HCT116 (cell line): Measurements from ENCODE around the gene KCNK18. TPM values are rescaled to one million over a fixed set of nuclear protein-coding genes. Genes with fewer than 3 reads are reported as not detected.

Experiments used
- ATAC-seq: fragments of 200-7000 bp; cut with Tn5 transposase; 2 replicates; pipeline ENCODE4 v1.9.1; 2020; ENCODE audit warnings: mild to moderate bottlenecking, moderate library complexity
- BruUV-seq: library from RNA; stranded (reverse); fragments of 400-500 nt; replicated peaks from 2 replicates; lab custom pipeline; 2021; lab: Mats Ljungman, UMichigan
- CTCF ChIA-PET: fragments of 300-600 bp; sonication (Branson Sonifier 250); formaldehyde crosslinking; loops from one replicate; lab custom pipeline; 2021; ENCODE audit warnings: antibody characterized with exemption; lab: Charles Lee
- POLR2A ChIA-PET: fragments of 300-600, 350-600 bp; sonication (Branson Sonifier 250); formaldehyde crosslinking; loops from one replicate; lab custom pipeline; 2021; ENCODE audit warnings: antibody characterized with exemption; lab: Charles Lee
- RAD21 ChIA-PET, 2 experiments: fragments of 300-600 bp; sonication (Branson Sonifier 250); formaldehyde crosslinking; loops; one replicate each; lab custom pipeline; 2023; ENCODE audit warnings: low total read pairs in 2 of 2; ENCODE audit not compliant: uncharacterized antibody in 2 of 2, unreplicated experiment in 2 of 2, low non-redundant PET in 1 of 2; lab: Charles Lee
- DNase-seq: peaks from one replicate; pipeline ENCODE4 v3.0.0-alpha.2; 2010; ENCODE audit warnings: low read depth, low spot score
- H2AFZ ChIP-seq: fragments of 200-600 bp; shearing (Covaris generic), sonication (generic); 2 replicates; pipeline ENCODE4 v1.6.1; 2017; ENCODE audit warnings: low read depth, mixed run types, mixed read lengths, antibody characterized with exemption, low read length; ENCODE audit not compliant: poor library complexity, severe bottlenecking
- H3K27ac ChIP-seq: 2 replicates; pipeline ENCODE4 v1.5.1; 2012; ENCODE audit warnings: low read depth, low read length
- H3K27me3 ChIP-seq: fragments of 200-600 bp; sonication (generic); 2 replicates; pipeline ENCODE4 v1.6.1; 2016; ENCODE audit warnings: mixed run types, low read length, mixed read lengths; ENCODE audit not compliant: insufficient read depth
- H3K36me3 ChIP-seq, 2 experiments: fragments of 200-500 bp in 1 of 2; fragments of 200-600 bp in 1 of 2; sonication (Bioruptor generic) in 1 of 2; sonication (generic) in 1 of 2; 2 replicates each; pipeline versions ENCODE4 v1.5.1 to v1.6.1; 2014 to 2016; ENCODE audit warnings: low read length in 2 of 2, inconsistent platforms in 1 of 2, mixed read lengths in 1 of 2, mixed run types in 1 of 2; ENCODE audit not compliant: insufficient read depth in 2 of 2, control insufficient read depth in 1 of 2
- H3K4me1 ChIP-seq, 2 experiments: fragments of 200-600 bp in 1 of 2; sonication (generic) in 1 of 2; 2 replicates each; pipeline versions ENCODE4 v1.5.1 to v1.6.1; 2012 to 2017; ENCODE audit warnings: low read length in 2 of 2, inconsistent platforms in 1 of 2, mild to moderate bottlenecking in 1 of 2, mixed read lengths in 1 of 2, mixed run types in 1 of 2, moderate library complexity in 1 of 2; ENCODE audit not compliant: insufficient read depth in 2 of 2, control insufficient read depth in 1 of 2
- H3K4me2 ChIP-seq: fragments of 200-600 bp; sonication (generic); 2 replicates; pipeline ENCODE4 v1.6.1; 2017; ENCODE audit warnings: mixed run types, low read length, mixed read lengths
- H3K4me3 ChIP-seq, 2 experiments: fragments of 200-600 bp in 1 of 2; sonication (generic) in 1 of 2; replicated peaks in 1 of 2; 2 replicates each; pipeline ENCODE4 v1.5.1; 2011 to 2016; ENCODE audit warnings: low read length in 2 of 2, control low read depth in 1 of 2, low read depth in 1 of 2, mild to moderate bottlenecking in 1 of 2, mixed read lengths in 1 of 2, mixed run types in 1 of 2
- H3K79me2 ChIP-seq: fragments of 200-600 bp; sonication (generic); 2 replicates; pipeline ENCODE4 v1.6.1; 2017; ENCODE audit warnings: mild to moderate bottlenecking, mixed run types, low read length, moderate library complexity, mixed read lengths; ENCODE audit not compliant: insufficient read depth
- H3K9ac ChIP-seq: fragments of 200-600 bp; sonication (generic); 2 replicates; pipeline ENCODE4 v1.6.1; 2016; ENCODE audit warnings: low read length, mixed read lengths
- H3K9me2 ChIP-seq: fragments of 200-600 bp; sonication (generic), shearing (Covaris generic); 2 replicates; pipeline ENCODE4 v1.6.1; 2017; ENCODE audit warnings: mixed run types, mild to moderate bottlenecking, moderate library complexity; ENCODE audit not compliant: insufficient read depth
- H3K9me3 ChIP-seq, 2 experiments: fragments of 200-500 bp in 1 of 2; fragments of 200-600 bp in 1 of 2; sonication (Bioruptor generic) in 1 of 2; sonication (generic) in 1 of 2; 2 replicates each; pipeline ENCODE4 v1.6.1; 2014 to 2017; ENCODE audit warnings: low read length in 2 of 2, mixed read lengths in 2 of 2, inconsistent platforms in 1 of 2, low read depth in 1 of 2, mild to moderate bottlenecking in 1 of 2, mixed run types in 1 of 2, moderate library complexity in 1 of 2; ENCODE audit not compliant: control insufficient read depth in 1 of 2, insufficient read depth in 1 of 2
- H4K20me1 ChIP-seq: fragments of 200-600 bp; sonication (generic), shearing (Covaris generic); 2 replicates; pipeline ENCODE4 v1.6.1; 2017; ENCODE audit warnings: mixed run types, mild to moderate bottlenecking, moderate library complexity; ENCODE audit not compliant: insufficient read depth
- SIN3A ChIP-seq: IDR thresholded peaks from 2 replicates; pipeline ENCODE4 v1.6.1; 2012; ENCODE audit warnings: low read depth
- ZFX ChIP-seq: fragments of 450-650 bp; IDR thresholded peaks from 2 replicates; pipeline ENCODE4 v1.6.1; 2017
- intact Hi-C: fragments of 100-400 bp; cut with micrococcal nuclease; formaldehyde crosslinking; loops from 2 replicates; pipeline ENCODE4 v1.10.0; 2022
- total RNA-seq: library from RNA; stranded (reverse); gene quantifications from one replicate; pipeline ENCODE4 v1.2.1, GENCODE V29; 2021; ENCODE audit not compliant: unreplicated experiment
- TF ChIP-seq, protein P1 (sequence below): IDR thresholded peaks from 2 replicates; pipeline ENCODE4 v1.6.1; 2012; ENCODE audit warnings: low read depth
- TF ChIP-seq, protein P2 (sequence below): IDR thresholded peaks from 2 replicates; pipeline ENCODE4 v1.6.1; 2012

KCNK18 gene
- total RNA-seq, 1 experiment from 2014 or later: not detected

DNA sequence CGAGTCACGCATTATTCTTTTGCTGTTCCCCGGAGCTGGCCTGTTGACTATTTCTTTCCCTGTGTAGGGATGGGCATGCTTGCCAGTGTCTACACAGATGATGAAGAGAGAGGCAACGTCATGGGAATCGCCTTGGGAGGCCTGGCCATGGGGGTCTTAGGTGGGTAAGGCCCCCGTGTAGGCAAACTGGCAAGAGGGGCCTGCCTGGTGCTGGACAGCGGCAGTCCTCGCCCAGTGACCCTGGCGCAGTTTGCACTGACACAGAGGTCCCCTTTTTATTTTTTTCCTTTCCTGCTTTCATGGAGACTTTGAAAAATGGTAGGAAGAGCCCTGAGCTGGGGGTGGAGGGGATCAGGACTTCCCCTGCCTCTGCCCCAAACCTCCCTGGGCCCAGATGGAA is 57.0 kb downstream of the KCNK18 start:
- TF ChIP-seq, protein P1, sequence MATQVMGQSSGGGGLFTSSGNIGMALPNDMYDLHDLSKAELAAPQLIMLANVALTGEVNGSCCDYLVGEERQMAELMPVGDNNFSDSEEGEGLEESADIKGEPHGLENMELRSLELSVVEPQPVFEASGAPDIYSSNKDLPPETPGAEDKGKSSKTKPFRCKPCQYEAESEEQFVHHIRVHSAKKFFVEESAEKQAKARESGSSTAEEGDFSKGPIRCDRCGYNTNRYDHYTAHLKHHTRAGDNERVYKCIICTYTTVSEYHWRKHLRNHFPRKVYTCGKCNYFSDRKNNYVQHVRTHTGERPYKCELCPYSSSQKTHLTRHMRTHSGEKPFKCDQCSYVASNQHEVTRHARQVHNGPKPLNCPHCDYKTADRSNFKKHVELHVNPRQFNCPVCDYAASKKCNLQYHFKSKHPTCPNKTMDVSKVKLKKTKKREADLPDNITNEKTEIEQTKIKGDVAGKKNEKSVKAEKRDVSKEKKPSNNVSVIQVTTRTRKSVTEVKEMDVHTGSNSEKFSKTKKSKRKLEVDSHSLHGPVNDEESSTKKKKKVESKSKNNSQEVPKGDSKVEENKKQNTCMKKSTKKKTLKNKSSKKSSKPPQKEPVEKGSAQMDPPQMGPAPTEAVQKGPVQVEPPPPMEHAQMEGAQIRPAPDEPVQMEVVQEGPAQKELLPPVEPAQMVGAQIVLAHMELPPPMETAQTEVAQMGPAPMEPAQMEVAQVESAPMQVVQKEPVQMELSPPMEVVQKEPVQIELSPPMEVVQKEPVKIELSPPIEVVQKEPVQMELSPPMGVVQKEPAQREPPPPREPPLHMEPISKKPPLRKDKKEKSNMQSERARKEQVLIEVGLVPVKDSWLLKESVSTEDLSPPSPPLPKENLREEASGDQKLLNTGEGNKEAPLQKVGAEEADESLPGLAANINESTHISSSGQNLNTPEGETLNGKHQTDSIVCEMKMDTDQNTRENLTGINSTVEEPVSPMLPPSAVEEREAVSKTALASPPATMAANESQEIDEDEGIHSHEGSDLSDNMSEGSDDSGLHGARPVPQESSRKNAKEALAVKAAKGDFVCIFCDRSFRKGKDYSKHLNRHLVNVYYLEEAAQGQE: peak; percentile 29
- TF ChIP-seq SIN3A (no peak), ZFX (no peak)
- TF ChIP-seq, protein P2, sequence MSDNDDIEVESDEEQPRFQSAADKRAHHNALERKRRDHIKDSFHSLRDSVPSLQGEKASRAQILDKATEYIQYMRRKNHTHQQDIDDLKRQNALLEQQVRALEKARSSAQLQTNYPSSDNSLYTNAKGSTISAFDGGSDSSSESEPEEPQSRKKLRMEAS: no peak
- H2AFZ ChIP-seq: no peak overlapping the region
- no peak overlapping the region for H3K27ac ChIP-seq
- no peak overlapping the region for H3K4me2 ChIP-seq
- ATAC-seq (no peak), DNase-seq (no peak)
- H3K9ac ChIP-seq: no peak overlapping the region
- intact Hi-C loops: no loop called here
- no peaks in the 10 kb centered on the region for H3K9me2 ChIP-seq
- H3K4me1 ChIP-seq: no peaks in the 10 kb centered on the region
- H3K79me2 ChIP-seq: no peaks in the 10 kb centered on the region
- H3K4me3 ChIP-seq: no peak overlapping the region
- ChIA-PET CTCF (no interaction called here), POLR2A (no interaction called here), RAD21 (no interaction called here)
- H3K27me3 ChIP-seq: peaks cover 24% of the 10 kb centered on the region
- BruUV-seq: no TSS peak
- no peaks in the 10 kb centered on the region for H4K20me1 ChIP-seq
- H3K36me3 ChIP-seq: no peaks in the 10 kb centered on the region
- no peaks in the 10 kb centered on the region for H3K9me3 ChIP-seq
